ENCODE results near the gene KRT9.
"Not testable (repeated sequence)": the region's sequence is repeated elsewhere in the genome, so short reads cannot be mapped to it uniquely, and the experiment has no call there.

The KRT9 gene

GRCh38 chr17:41578538-41578937, 6.7 kb upstream of the KRT9 start:
- DNase-seq = no peak

DNA sequence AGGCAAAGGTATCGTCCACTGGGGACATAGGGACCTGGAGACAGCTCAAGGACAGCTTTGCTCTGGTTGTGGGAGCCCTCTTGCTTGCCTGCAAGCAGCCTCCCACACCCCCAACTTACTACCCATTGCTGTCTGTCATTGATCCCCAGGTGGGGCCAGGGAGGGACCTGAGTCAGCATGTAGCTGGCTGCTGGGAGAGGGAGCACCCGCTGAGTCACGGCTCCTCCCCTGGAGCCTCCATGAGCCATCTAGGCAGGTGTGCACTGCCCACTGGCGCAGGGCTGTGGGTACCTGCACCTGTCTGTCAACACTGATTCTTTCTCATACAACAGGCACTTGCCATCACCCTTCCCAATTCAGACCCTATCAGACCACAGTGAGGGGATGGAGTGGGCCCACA, 4.9 kb upstream of the KRT9 start:
- not testable (repeated sequence) for DNase-seq

DNA sequence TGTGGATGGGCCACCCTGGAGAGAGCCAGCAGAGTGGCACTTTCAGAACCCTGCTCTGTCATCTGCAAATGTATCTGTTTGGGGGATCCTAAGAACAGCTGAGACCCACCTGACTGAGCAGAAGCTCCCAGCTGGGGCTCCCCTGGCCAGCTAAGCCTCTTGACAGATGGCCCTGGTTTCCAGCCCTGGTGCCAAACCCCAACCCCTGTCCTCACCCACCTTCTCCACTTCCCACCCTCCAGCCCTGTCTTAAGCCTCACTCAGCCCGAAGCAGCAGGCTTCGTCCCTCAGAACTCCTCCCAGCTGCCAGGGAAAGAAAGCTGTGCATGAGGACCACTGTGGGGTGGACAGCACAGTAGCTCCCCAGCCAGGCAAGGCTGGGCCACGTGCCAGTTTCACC, 3.5 kb upstream of the KRT9 start:
- no peak for DNase-seq

DNA sequence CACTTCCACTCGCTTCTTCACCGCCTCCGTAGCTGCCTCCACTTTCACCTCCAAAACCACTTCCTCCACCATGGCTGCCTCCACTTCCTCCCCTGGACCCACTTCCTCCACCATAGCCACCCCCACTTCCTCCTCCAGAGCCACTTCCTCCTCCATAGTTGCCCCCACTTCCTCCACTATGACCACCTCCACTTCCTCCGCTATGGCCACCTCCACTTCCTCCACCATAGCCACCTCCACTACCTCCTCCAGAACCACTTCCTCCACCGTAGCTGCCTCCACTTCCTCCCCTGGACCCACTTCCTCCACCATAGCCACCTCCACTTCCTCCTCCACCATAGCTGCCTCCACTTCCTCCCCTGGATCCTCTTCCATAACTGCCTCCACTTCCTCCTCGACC, 4.5 kb downstream of the KRT9 start:
- DNase-seq = no peak

DNA sequence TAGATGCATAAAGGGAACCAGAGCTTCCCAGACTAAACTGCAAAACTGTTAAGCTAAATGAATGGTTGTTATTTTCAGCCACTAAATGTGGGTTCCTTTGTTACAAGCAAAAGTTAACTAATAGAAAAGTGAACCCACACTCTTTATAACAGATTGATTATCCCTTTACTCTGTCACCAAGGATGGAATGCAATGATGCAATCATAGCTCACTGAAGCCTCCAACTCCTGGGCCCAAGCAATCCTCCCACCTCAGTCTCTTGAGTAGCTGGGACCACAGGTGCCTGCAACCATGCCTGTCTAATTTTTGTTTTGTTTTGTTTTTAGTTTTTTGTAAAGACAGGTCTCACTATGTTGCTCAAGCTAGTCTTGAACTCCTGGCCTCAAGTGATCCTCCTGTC, 6.5 kb downstream of the KRT9 start:
- no peak for DNase-seq

GRCh38 chr17:41563607-41564170, 8.2 kb downstream of the KRT9 start:
- no peak for DNase-seq

DNA sequence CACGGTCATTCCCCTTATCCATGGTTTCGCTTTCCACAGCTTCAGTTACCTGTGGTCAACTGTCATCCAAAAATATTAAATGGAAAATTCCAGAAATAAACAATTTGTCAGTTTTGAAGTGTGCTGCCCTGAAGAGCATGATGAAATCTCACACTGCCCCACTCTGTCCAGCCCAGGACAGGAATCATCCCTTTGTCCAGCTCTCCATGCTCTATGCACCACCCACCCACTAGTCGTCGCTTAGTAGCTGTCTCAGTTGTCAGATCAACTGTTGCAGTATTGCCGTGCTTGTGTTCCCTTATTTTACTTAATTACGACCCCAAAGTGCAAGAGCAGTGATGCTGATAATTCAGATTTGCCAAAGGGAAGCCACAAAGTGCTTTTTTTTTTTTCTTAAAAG, 10.3 kb downstream of the KRT9 start:
- DNase-seq = no peak

GRCh38 chr17:41559548-41559947, 12.3 kb downstream of the KRT9 start:
- no peak for DNase-seq

DNA sequence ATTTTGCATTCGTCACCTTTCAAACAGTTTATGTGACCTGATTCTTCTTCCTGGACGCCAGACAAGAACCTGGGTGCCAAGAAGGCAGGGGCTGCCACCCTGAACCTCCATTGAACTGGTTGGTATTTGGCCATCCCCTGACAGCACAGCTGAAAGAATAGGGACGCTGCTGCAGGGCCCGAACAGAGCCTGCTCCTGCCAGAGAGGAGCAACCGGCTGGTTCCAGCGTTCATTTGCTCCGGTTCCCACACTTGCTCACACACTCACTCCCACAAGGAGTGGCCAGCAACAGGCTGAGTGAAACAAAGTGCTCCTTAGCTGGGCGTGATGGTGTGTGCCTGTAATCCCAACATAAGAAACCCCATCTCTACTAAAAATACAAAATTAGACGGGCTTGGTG, 14.9 kb downstream of the KRT9 start:
- DNase-seq = no peak

DNA sequence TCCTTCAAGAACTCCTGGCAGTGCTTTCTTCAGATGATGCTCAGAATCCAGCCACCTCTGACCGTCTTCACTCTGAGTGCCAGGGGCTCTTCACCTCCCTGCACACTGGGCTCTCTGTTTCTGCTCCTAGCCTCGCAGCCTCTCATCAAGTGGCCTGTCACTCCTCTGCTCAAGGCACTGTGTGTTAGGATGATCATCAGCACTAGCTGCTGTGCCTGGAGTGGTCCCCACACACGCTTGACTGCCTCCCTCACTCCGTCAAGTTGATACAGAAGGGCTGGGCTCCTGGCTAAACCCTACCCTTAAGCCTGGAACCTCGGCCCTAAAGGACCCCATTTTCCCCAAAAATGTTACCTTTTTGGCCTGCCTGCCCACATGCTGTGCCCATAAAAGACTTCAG, 15.6 kb downstream of the KRT9 start:
- DNase-seq = no peak

DNA sequence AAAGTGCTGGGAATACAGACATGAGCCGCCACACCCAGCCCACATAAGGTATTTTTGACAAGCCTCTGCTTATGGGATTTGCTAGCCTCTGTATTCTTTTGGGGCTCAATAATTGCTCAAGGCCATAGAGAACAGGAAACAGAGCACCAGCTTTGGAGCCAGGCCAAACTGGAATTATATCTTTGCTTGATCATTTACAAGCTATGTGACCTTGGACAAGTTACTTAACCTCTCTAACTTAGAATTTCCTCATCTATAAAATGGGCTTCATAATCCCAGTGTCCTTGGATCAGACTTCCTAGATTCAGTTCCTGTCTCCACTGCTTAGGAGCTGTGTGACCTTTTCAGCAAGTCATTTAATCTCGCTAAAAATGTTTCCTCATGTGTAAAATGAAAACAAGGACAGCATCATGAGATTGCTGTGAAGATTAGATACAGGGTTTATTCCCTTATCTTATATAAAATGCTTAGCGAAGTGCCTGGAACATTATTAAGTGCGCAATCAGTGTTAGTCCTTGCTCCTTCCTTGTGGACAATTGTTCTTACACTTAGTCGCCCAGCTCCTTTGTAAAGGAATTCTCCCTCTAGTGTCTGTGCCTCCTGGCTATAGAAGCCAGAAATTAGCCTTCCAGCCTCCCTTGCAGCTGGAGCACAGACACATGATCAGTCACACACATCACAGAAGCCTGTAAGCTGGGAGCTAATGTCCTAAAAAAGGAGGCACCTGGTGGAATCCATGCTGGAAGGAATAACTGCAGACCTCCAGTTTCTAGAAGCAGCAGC, 16.6 kb downstream of the KRT9 start:
- no peak for DNase-seq

DNA sequence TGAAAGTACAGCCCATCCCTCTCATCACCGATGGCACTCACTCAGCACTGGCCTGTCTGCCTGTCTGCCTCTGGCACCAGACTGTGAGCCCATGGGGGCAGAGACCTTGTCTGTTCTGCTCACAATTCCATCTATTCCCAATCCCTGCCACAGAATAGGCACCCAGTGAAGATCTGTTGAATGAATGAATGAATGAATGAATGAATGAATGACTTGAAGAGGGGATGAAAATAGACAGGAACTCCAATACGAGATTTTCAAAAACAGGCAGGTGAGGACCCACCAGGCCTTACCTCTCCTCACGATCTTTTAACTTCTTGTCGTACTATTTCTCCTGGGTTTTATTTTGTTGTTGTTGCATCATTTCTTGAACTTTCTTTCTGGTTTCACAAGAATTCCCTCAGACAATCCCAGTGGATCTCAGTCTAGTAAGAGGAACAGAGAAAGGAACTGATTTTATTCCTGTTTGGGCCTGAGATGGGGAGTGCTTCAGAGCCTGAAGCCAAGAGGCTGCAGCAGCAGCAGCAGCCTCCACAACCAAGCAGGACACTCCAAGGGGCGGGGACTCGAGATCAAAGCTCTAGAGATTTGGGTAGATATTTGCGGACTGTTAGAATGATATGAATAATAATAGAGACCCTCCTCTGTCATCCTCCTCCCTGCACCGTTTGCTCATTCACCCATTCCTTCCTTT, 17.7 kb downstream of the KRT9 start:
- no peak for DNase-seq

- DNase-seq = no peak
Observed at GRCh38 chr17:41553176-41553575, 18.7 kb downstream of the KRT9 start.

- DNase-seq = no peak
Observed at GRCh38 chr17:41552455-41552854, 19.4 kb downstream of the KRT9 start.

DNA sequence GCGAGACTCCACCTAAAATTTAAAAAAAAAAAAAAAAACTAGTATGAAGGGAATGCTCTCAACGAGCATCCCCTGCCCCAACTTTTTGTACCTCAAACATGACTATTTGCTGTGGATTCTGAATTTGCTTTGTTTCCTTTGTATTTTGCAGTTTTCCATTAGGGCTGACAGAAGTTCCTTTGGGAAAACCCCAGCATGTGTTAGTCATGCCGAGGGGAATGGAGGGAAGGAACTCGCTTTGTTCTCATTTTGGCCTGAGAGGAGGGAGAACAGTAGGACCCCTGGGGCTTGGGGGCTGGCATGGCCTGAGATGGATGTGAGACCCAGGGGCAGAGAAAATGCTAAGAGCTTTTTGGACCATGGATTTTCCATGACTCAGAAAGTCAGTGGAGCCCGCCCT, 20.5 kb downstream of the KRT9 start:
- DNase-seq = no peak

DNA sequence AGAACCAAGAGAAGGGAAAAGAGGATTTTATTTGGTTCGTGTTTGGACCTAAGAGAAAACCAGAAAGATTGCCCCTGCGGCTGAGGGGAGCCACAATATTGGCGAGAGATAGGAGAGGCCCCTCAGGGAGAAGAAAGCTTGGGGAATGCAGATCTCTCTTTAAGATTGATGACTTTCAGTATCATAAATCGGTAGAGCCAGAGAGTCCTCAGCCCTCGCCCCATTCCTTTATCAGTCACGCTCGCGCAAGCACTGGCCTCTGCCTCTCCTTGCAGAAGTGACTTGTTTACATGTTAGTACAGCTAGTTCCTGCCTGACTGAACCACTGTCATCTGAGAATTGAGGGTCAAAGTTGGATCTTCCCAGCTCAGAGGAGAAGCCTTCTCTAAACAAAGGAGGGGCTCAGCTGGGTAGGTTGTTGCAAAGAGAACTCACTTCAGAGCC, 22.2 kb downstream of the KRT9 start:
- DNase-seq = no peak

DNA sequence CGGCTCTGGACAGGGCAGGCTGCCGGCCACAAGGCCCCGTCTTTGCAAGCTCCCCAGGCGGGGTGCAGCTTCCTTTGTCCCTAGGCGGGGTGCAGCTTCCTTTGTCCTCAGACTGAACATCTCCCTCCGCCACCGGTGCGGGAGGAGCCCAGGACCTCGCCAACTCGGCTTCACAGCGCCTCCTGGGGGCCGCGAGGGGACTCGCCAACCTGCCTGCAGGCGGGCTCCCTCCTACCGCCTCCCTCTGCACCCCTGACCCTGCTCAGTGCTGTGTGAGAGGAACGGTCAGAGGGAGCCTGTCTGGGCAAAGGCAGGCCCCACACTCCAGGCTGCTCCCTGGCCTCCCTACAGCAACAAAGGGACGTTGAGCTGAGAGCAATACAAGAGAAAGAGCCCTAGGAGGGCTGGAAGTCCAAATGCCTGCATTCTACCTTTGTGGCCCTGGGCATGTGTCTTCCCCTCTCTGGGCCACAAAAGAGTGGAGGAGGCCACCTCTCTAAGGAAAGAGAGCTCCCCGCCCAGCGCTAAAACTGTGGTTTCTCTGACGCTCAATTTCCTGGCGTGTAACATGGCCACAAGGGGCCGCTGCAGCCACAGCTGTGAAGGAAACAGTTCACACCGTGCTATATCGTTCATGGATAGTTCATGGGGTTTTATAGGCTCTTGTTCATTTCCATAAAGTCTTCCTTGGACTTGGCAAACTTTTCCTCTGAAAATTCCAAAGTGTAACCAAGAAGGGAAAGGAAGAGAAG, 22.8 kb downstream of the KRT9 start:
- peak; percentile 83 for DNase-seq

DNA sequence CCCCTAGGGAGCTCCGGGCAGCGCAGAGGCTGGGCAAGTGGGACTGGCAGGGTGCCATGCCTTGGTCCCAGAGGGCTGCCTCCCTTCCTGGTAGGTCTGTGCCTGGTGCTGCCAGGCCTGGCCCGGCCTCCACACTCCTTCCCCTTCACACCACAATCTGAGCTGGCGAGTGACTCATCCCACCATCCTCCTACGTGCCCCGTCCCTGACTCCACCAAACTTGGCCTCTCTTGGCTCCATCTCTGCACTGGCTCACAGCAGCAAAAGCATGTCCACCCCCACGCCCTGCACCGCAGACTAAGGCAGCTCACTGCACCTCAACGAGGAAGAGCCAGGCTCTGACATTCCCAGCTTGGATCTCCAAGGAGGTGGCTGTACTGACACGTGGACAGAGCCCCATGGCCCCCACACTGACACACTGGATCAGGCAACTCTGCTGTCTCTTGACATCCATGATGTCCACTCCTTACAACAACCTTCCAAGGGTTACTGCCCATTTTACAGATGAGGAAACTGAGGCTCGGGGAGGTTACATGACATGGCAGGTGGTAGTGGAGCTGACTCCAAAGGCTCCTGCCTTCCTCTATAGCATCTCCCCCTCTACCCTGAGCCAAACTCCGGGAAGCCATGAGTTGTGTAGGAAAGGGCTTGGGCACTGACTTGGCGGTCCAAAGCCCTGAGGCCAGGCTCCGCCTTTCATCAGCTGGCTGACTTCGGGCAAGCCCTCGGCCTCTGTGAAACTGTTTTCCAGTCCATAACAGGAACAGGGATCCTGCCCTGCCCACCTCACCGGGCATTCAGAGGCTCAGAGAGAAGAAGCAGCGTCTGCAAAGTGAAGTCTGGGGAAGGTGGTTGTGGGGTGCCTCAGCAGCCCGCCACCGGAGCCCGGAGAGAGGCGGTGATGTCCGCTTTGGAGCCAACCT, 23.7 kb downstream of the KRT9 start:
- DNase-seq = peak; percentile 82

DNA sequence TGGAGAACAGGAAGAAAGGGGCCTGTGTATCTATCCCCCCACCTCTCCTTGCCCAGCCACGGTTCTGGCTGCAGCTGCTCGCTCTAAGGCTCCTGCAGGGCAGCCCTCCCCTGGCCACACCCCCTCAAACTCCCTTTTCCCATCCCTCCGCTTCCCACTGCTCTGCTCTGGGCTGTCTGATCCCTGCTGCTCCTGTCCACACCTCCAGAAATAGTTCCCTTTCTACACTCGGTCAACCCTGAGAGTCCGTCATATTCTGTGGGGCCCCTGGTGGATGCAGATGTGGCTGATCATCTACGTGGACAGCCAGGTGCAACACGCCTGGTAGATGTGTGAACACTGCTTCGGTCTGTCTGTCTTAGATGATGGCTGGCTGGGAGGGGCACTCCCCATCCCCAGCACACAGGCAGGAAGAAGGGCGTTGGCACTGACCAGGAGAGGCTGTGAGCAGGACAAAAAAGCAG, 24.4 kb downstream of the KRT9 start:
- no peak for DNase-seq

DNA sequence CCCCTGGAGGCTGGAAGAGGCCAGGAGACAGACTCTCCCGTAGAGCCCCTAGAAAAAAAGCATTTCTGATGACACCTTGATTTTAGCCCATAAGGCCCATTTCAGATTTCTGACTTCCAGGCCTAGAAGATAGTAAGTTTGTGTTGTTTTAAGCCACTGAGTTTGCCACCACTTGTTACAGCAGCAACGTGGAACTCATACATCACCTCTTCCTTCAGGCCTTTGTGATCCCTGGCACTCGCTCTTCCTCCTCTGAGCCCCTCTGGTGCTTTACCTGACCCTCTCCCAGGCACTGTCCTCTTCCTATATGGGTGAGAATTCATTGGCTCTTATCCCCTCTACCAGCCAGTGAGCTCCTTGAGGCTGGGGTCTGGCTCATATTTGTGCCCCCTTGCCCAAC, 25.0 kb downstream of the KRT9 start:
- DNase-seq = no peak

GRCh38 chr17:41545829-41546410, 25.9 kb downstream of the KRT9 start:
- DNase-seq = no peak

DNA sequence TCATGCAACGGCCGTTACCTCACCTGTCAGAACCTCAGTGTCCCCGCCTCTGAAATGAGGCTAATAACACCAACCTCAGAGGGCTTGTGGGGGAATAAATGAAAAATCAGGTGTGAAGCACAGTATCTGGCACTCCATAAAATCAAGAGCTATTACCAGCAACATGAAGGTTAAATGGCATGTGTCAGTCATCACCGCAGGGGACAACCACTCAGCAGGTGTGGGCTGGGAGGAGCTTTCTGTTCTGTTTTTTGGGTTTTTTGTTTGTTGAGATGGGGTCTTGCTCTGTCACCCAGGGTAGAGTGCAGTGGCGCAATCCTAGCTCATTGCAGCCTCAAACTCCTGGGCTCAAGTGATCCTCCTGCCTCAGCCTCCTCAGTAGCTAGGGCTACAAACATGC, 26.9 kb downstream of the KRT9 start:
- no peak for DNase-seq
